Suprapubic skin (tissue), 4 donors: ENCODE results near the gene CYP21A2. TPM values are rescaled to one million over a fixed set of nuclear protein-coding genes. Genes with fewer than 3 reads are reported as not detected.

Experiments
- DNase-seq, 2 donors: peaks; one replicate each; pipeline ENCODE4 v3.0.0-alpha.2; 2019; ENCODE audit warnings: low spot score in 2 of 2
- H3K27ac ChIP-seq: fragments of 200-600 bp; sonication (generic); one replicate; pipeline ENCODE4 v1.5.1; 2019
- H3K27me3 ChIP-seq: fragments of 200-600 bp; sonication (generic); one replicate; pipeline ENCODE4 v1.5.1; 2019
- H3K36me3 ChIP-seq: fragments of 200-600 bp; sonication (generic); one replicate; pipeline ENCODE4 v1.5.1; 2019
- H3K4me1 ChIP-seq: fragments of 200-600 bp; sonication (generic); one replicate; pipeline ENCODE4 v1.5.1; 2019
- H3K4me3 ChIP-seq: fragments of 200-600 bp; sonication (generic); one replicate; pipeline ENCODE4 v1.5.1; 2019; ENCODE audit warnings: mild to moderate bottlenecking
- H3K9me3 ChIP-seq: fragments of 200-600 bp; sonication (generic); one replicate; pipeline ENCODE4 v1.5.1; 2019
- EP300 ChIP-seq: sonication (generic); formaldehyde crosslinking; IDR thresholded peaks from one replicate; pipeline ENCODE4 v1.6.1; 2017; ENCODE audit warnings: antibody characterized with exemption
- POLR2A ChIP-seq, 2 donors: fragments of 450-650 bp; IDR thresholded peaks; one replicate each; pipeline ENCODE4 v1.6.1; 2017; ENCODE audit warnings: antibody characterized with exemption in 2 of 2, mild to moderate bottlenecking in 2 of 2, moderate library complexity in 2 of 2
- POLR2AphosphoS5 ChIP-seq, 3 donors: sonication (generic); formaldehyde crosslinking; IDR thresholded peaks; one replicate each; pipeline ENCODE4 v1.6.1; 2017; ENCODE audit warnings: antibody characterized with exemption in 3 of 3
- WGBS: methylation state at CpG from one replicate; pipeline ENCODE4 v1.1.5; 2018; 5-methylcytosine and 5-hydroxymethylcytosine counted together
- total RNA-seq, 4 donors: library from RNA; depleted of rRNA; stranded (reverse); fragments of >200 nt; gene quantifications; one replicate each; pipeline ENCODE4 v1.1.0, GENCODE V29; 2016
- TF ChIP-seq, protein P1 (sequence below), 2 donors: fragments of 200-600 bp in 1 of 2; fragments of 450-650 bp in 1 of 2; sonication (generic) in 1 of 2; IDR thresholded peaks; one replicate each; pipeline ENCODE4 v1.5.1; 2016 to 2019; ENCODE audit warnings: antibody characterized with exemption in 2 of 2, mild to moderate bottlenecking in 1 of 2, moderate library complexity in 1 of 2

Gene CYP21A2
- total RNA-seq, 4 donors from 2014 or later = 0.39 to 2.3 TPM; not detected in 2

DNA sequence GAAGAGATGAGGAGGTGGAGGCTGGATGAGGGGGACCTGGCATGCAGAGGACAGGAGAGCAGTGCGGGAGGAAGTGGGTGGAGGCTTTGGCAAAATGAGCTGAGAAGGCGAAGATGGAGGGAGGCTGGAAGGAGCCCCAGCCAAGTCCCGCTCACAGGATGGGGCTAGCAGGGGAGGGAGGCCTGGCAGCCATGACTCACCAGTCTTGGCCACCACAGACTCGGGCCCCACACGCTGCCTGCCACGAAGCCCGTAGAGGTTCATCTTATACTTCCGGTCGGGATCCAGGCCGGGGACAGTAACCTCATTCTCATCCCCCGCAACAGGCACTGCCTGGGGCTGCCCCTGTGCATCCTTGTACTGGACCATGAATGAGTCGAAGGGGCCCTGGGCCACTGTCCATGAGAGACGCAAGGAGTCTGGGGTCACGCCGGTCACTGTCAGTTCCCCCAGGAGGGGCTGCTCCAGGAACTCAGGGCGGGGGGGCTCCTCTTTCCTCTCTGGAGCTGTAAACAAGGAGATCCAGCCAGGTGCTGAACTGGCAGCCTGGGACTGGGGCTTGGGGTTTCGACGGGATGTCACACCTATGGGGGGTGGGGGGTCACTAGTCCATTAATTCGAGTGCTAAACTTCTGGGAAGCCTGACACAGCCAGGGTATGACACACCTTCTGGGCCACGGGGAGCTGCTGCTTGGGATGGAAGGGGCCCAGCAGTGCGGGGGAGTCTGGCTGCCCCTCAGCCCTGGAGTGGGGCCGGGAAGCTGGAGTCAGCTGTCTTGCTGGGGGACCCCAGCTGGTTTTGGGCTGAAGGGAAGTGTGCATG, 43.2 kb downstream of the CYP21A2 start:
- 53% methylated on average over 11 of the region's 22 CpGs for WGBS
- H3K27ac ChIP-seq = peak overlapping the region; percentile 78
- H3K9me3 ChIP-seq = no peaks in the 10 kb centered on the region
- peaks cover 11% of the 10 kb centered on the region for H3K36me3 ChIP-seq
- H3K27me3 ChIP-seq = no peaks in the 10 kb centered on the region
- peak; percentile 89 to 91 for DNase-seq
- peaks cover 35% of the 10 kb centered on the region for H3K4me1 ChIP-seq
- H3K4me3 ChIP-seq = no peak overlapping the region
- peak in 2 of 3 donors; percentile 8 to 9 for TF ChIP-seq POLR2AphosphoS5 (IDR thresholded peaks at IDR 0.05)
- TF ChIP-seq, protein P1, sequence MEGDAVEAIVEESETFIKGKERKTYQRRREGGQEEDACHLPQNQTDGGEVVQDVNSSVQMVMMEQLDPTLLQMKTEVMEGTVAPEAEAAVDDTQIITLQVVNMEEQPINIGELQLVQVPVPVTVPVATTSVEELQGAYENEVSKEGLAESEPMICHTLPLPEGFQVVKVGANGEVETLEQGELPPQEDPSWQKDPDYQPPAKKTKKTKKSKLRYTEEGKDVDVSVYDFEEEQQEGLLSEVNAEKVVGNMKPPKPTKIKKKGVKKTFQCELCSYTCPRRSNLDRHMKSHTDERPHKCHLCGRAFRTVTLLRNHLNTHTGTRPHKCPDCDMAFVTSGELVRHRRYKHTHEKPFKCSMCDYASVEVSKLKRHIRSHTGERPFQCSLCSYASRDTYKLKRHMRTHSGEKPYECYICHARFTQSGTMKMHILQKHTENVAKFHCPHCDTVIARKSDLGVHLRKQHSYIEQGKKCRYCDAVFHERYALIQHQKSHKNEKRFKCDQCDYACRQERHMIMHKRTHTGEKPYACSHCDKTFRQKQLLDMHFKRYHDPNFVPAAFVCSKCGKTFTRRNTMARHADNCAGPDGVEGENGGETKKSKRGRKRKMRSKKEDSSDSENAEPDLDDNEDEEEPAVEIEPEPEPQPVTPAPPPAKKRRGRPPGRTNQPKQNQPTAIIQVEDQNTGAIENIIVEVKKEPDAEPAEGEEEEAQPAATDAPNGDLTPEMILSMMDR (IDR thresholded peaks at IDR 0.05) = no peak

DNA sequence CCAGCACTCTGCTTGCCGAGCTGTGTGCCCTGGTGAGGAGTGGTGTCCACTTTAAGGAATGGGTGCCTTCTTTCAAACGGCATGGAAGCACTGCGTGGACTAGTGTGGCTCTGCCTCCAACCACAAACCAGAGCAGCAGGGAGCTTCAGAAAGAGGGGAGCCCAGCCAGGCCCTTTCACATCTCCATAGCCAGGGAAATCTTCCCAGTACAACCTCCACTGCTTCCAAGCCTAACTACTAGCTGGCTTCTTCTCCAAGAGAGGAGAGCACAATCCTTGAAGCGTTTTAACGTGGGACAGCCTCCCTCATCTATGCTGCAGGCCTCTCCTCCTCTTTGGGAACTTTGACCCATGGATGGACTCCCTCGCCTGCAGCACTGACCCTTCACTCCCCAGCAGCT, 44.3 kb downstream of the CYP21A2 start:
- peaks cover 42% of the 10 kb centered on the region for H3K4me1 ChIP-seq
- H3K4me3 ChIP-seq = no peak overlapping the region
- 60% methylated on average over 6 of the region's 6 CpGs for WGBS
- H3K36me3 ChIP-seq = peaks cover 11% of the 10 kb centered on the region
- peak overlapping the region; percentile 78 for H3K27ac ChIP-seq
- H3K9me3 ChIP-seq = no peaks in the 10 kb centered on the region
- no peaks in the 10 kb centered on the region for H3K27me3 ChIP-seq
- TF ChIP-seq EP300 = no peak
- TF ChIP-seq, protein P1 (IDR thresholded peaks at IDR 0.05) = no peak
- no peak for TF ChIP-seq POLR2A (IDR thresholded peaks at IDR 0.05)
- no peak for DNase-seq

GRCh38 chr6:32082935-32083334, 44.7 kb downstream of the CYP21A2 start:
- Histone ChIP-seq H3K27ac (peak overlapping the region; percentile 78), H3K27me3 (no peaks in the 10 kb centered on the region), H3K4me3 (no peak overlapping the region), H3K36me3 (peaks cover 11% of the 10 kb centered on the region), H3K9me3 (no peaks in the 10 kb centered on the region), H3K4me1 (peaks cover 46% of the 10 kb centered on the region)
- 50% methylated on average over 9 of the region's 9 CpGs for WGBS
- TF ChIP-seq POLR2AphosphoS5 (IDR thresholded peaks at IDR 0.05) = peak in 2 of 3 donors; percentile 25 to 49
- TF ChIP-seq POLR2A (IDR thresholded peaks at IDR 0.05) = no peak
- no peak for TF ChIP-seq EP300
- DNase-seq = peak; percentile 92 to 93

- peak overlapping the region; percentile 78 for H3K27ac ChIP-seq
- no peaks in the 10 kb centered on the region for H3K9me3 ChIP-seq
- H3K27me3 ChIP-seq = no peaks in the 10 kb centered on the region
- H3K4me1 ChIP-seq = peaks cover 51% of the 10 kb centered on the region
- H3K36me3 ChIP-seq = peaks cover 5% of the 10 kb centered on the region
- DNase-seq = peak in 1 of 2 donors; percentile 59
- no peak overlapping the region for H3K4me3 ChIP-seq
- 93% methylated on average over 22 of the region's 22 CpGs for WGBS
- TF ChIP-seq EP300 (no peak), POLR2A (IDR thresholded peaks at IDR 0.05) (no peak), POLR2AphosphoS5 (IDR thresholded peaks at IDR 0.05) (no peak)
- TF ChIP-seq, protein P1 (IDR thresholded peaks at IDR 0.05) = no peak
Observed at GRCh38 chr6:32083812-32084768, 45.9 kb downstream of the CYP21A2 start.

GRCh38 chr6:32084780-32085179, 46.6 kb downstream of the CYP21A2 start:
- Histone ChIP-seq H3K36me3 (no peaks in the 10 kb centered on the region), H3K4me1 (peaks cover 51% of the 10 kb centered on the region), H3K9me3 (no peaks in the 10 kb centered on the region), H3K27me3 (no peaks in the 10 kb centered on the region), H3K4me3 (no peak overlapping the region), H3K27ac (no peak overlapping the region)
- DNase-seq = no peak
- 100% methylated on average over 2 of the region's 2 CpGs for WGBS
- TF ChIP-seq EP300 (no peak), POLR2AphosphoS5 (IDR thresholded peaks at IDR 0.05) (no peak), POLR2A (IDR thresholded peaks at IDR 0.05) (no peak)
- TF ChIP-seq, protein P1 (IDR thresholded peaks at IDR 0.05) = no peak
